CD4-positive, CD25-positive, alpha-beta regulatory T cell (primary cell): ENCODE data around the gene SH3BGR. TPM values are rescaled to one million over a fixed set of nuclear protein-coding genes. Genes with fewer than 3 reads are reported as not detected.

Experiments
- ATAC-seq, 2 donors: fragments of 150-1000 bp; cut with Tn5 transposase; one replicate each; pipeline ENCODE4 v1.10.0; 2021; ENCODE audit warnings: low read depth in 2 of 2, moderate number of reproducible peaks in 2 of 2, moderate library complexity in 1 of 2
- DNase-seq, 3 donors: peaks; one replicate each; pipeline versions ENCODE4 v3.0.0 to v3.0.0-alpha.2; 2012 to 2022; ENCODE audit warnings: mixed read lengths in 1 of 3
- H3K27ac ChIP-seq: one replicate; pipeline ENCODE4 v1.7.0; 2013; ENCODE audit warnings: mild to moderate bottlenecking, low read length; ENCODE audit not compliant: insufficient read depth, poor library complexity, severe bottlenecking
- H3K27me3 ChIP-seq: one replicate; pipeline ENCODE4 v1.7.0; 2013; ENCODE audit warnings: low read length; ENCODE audit not compliant: control insufficient read depth, insufficient read depth
- H3K36me3 ChIP-seq: one replicate; pipeline ENCODE4 v1.7.0; 2013; ENCODE audit warnings: mild to moderate bottlenecking, low read length, moderate library complexity; ENCODE audit not compliant: control insufficient read depth, insufficient read depth
- H3K4me1 ChIP-seq: 2 replicates; pipeline ENCODE4 v1.7.0; 2013; ENCODE audit warnings: mild to moderate bottlenecking, low read length; ENCODE audit not compliant: insufficient read depth, control insufficient read depth, poor library complexity, severe bottlenecking
- H3K4me3 ChIP-seq: one replicate; pipeline ENCODE4 v1.7.0; 2013; ENCODE audit warnings: low read depth, mild to moderate bottlenecking, low read length, moderate library complexity
- H3K9me3 ChIP-seq, 2 experiments: 1 replicate in 1 of 2; 2 replicates in 1 of 2; pipeline ENCODE4 v1.7.0; 2013; ENCODE audit warnings: low read length in 2 of 2, mild to moderate bottlenecking in 1 of 2, moderate library complexity in 1 of 2; ENCODE audit not compliant: control insufficient read depth in 2 of 2
- H3K27ac Mint-ChIP-seq, 3 donors: one replicate each; pipeline ENCODE4 v1.8.0; 2020 to 2022; ENCODE audit warnings: mild to moderate bottlenecking in 3 of 3, mixed read lengths in 3 of 3, moderate library complexity in 2 of 3
- H3K27me3 Mint-ChIP-seq: one replicate; pipeline ENCODE4 v1.8.0; 2022; ENCODE audit warnings: mild to moderate bottlenecking, mixed read lengths
- H3K36me3 Mint-ChIP-seq: one replicate; pipeline ENCODE4 v1.8.0; 2020; ENCODE audit warnings: mixed read lengths
- H3K4me1 Mint-ChIP-seq, 4 donors: one replicate each; pipeline ENCODE4 v1.8.0; 2020 to 2022; ENCODE audit warnings: mixed read lengths in 4 of 4, mild to moderate bottlenecking in 1 of 4
- H3K4me3 Mint-ChIP-seq, 4 donors: one replicate each; pipeline ENCODE4 v1.8.0; 2020 to 2022; ENCODE audit warnings: mild to moderate bottlenecking in 4 of 4, mixed read lengths in 4 of 4, moderate library complexity in 3 of 4
- H3K9me3 Mint-ChIP-seq, 7 donors: one replicate each; pipeline ENCODE4 v1.8.0; 2020 to 2022; ENCODE audit warnings: mixed read lengths in 7 of 7, mild to moderate bottlenecking in 3 of 7, moderate library complexity in 2 of 7
- polyA plus RNA-seq, 4 donors: library from polyadenylated mRNA; unstranded; fragments of 300-500 nt; fragmentation: Illumina TruSeq; gene quantifications; one replicate each; pipeline ENCODE4 v1.2.3, GENCODE V29; 2021
- total RNA-seq: library from RNA; stranded (reverse); gene quantifications from one replicate; pipeline ENCODE4 v1.2.3, GENCODE V29; 2022

Gene SH3BGR
- total and polyA plus RNA-seq, 5 donors from 2014 or later, result 0.56 to 1.4 (median 0.57) TPM; not detected in 2

DNA sequence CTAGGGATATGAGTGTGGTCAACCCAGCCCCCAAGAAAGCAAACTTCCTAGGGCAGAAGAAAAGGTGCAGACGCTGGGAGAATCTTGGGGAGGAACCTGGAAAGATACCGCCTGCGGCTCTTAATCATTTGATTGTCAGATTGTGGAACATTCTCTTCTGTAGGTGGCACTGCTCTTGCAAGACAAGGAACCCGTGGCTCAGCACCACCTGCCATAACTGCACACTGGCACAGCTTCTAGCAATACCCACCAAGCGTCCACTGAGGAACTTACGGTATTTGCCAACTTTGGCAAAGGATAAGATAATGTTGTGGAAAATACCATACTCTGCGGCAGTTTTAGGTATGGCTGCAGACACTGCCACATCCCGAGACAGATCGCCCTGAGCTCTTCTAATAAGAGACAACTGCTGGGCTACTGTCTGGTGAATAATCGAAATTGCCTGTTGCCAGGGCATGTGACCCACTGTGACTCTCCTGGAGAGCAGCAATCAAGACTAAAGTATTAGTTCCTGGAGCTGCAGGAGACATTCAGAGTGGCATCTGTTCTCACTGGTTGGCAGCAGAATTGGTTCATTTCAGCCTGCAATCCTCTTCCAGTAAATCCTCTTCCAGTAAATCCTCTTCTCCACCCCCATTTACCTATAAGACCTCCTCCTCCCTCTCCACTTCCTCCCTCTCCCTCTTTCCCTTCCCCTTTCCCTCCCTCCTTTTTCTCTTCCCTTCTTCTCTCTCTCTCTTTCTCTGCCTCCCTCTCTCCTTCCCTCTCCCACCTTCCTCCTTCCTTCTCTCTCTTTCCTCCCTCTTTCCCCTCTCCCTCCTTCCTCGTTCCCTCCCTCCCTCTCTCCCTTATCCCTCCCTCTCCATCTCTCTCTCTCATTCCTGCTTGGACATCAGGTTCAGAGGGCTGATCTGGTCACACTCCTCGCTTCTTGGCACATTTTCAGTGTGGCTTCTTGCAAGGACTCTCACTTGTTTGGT lies 111.3 kb downstream of the SH3BGR start:
- DNase-seq, result no peak
- H3K4me1 Mint-ChIP-seq, result no peaks in the 10 kb centered on the region

DNA sequence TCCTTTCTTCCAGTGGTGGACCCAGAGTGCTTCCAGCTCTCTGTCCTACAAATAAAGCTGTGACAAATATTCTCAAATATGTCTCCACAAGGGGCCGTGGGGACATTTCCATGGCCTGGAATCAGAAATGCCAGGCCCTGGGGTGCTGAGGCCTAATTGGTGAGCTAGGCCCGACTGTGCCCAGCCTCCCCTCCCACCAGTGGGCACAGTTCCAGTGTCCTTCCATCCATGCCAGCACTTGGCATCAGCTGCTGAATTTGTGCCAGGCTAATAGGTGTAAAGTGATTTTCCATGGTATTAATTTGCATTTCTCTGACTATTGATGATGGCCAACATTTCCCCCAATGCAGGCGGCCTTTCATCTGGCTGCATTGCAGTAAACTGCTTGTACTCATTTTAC lies 112.4 kb downstream of the SH3BGR start:
- Mint-ChIP-seq H3K9me3 (peaks cover 0 to 2% (median 0%) of the 10 kb centered on the region in 7 donors), H3K36me3 (no peaks in the 10 kb centered on the region), H3K27me3 (peaks cover 5% of the 10 kb centered on the region), H3K27ac (no peak overlapping the region), H3K4me3 (no peak overlapping the region), H3K4me1 (no peaks in the 10 kb centered on the region)
- Histone ChIP-seq H3K36me3 (no peaks in the 10 kb centered on the region), H3K27me3 (no peaks in the 10 kb centered on the region), H3K4me3 (no peak overlapping the region), H3K27ac (no peak overlapping the region), H3K4me1 (no peaks in the 10 kb centered on the region), H3K9me3 (no peaks in the 10 kb centered on the region)
- ATAC-seq (no peak), DNase-seq (no peak)

More for the DNA sequence above, 111.3 kb downstream of the SH3BGR start:
- ATAC-seq, result no peak
- peaks cover 2% of the 10 kb centered on the region for H3K27me3 ChIP-seq
- Mint-ChIP-seq H3K27me3 (peaks cover 5% of the 10 kb centered on the region), H3K4me3 (no peak overlapping the region), H3K36me3 (no peaks in the 10 kb centered on the region), H3K27ac (no peak overlapping the region), H3K9me3 (peaks cover 0 to 3% (median 0%) of the 10 kb centered on the region in 7 donors)
- no peak overlapping the region for H3K4me3 ChIP-seq
- H3K36me3 ChIP-seq, result no peaks in the 10 kb centered on the region
- no peaks in the 10 kb centered on the region for H3K9me3 ChIP-seq
- no peaks in the 10 kb centered on the region for H3K4me1 ChIP-seq
- H3K27ac ChIP-seq, result no peak overlapping the region

Other genes with a start within 250 kb of the SH3BGR start
- 110 TPM for gene BRWD1, start 138.3 kb upstream of the SH3BGR start, total RNA-seq
- gene BRWD1, start 138.3 kb upstream of the SH3BGR start, polyA plus RNA-seq, result 10 to 100 TPM; 33.9 to 44.1 (median 41.1) TPM
- 249 TPM for gene HMGN1, start 102.9 kb upstream of the SH3BGR start, total RNA-seq
- 100 to 1,000 TPM; 168 to 223 (median 182) TPM for gene HMGN1, start 102.9 kb upstream of the SH3BGR start, polyA plus RNA-seq
- gene LCA5L, start 6.2 kb upstream of the SH3BGR start, total RNA-seq, result not detected
- gene LCA5L, start 6.2 kb upstream of the SH3BGR start, polyA plus RNA-seq, result not detected
- not detected for gene B3GALT5, start 161.0 kb downstream of the SH3BGR start, total RNA-seq
- not detected for gene B3GALT5, start 161.0 kb downstream of the SH3BGR start, polyA plus RNA-seq